Endothelial cell of umbilical vein (primary cell): ENCODE measurements around the gene OXER1. TPM values are rescaled to one million over a fixed set of nuclear protein-coding genes. Genes with fewer than 3 reads are reported as not detected.

Experiments used
- BruUV-seq: library from RNA; stranded (reverse); fragments of 400-500 nt; replicated peaks from 2 replicates; lab custom pipeline; 2021; lab: Mats Ljungman, UMichigan
- CTCF ChIA-PET: fragments of 300-600, 350-600 bp; sonication (Branson Sonifier 250); formaldehyde crosslinking; loops from one replicate; lab custom pipeline; 2021; ENCODE audit warnings: antibody characterized with exemption, inconsistent platforms; lab: Charles Lee
- POLR2A ChIA-PET: fragments of 300-600, 350-600 bp; sonication (Branson Sonifier 250); formaldehyde crosslinking; loops from one replicate; lab custom pipeline; 2021; ENCODE audit warnings: antibody characterized with exemption, inconsistent platforms; lab: Charles Lee
- DNase-seq: peaks from one replicate; pipeline ENCODE4 v3.0.0-alpha.2; 2011; ENCODE audit warnings: low read depth, low spot score
- FAIRE-seq: peaks from 2 replicates; lab custom pipeline; 2011; peaks lifted over from hg19 to GRCh38; lab: Jason Lieb, UNC
- H2AFZ ChIP-seq: 2 replicates; pipeline ENCODE4 v1.6.0; 2012; ENCODE audit warnings: low read depth, low read length, control low read depth, inconsistent platforms
- H3K27ac ChIP-seq: 2 replicates; pipeline ENCODE4 v1.5.1; 2011; ENCODE audit warnings: low read depth, mild to moderate bottlenecking, control low read depth, low read length, moderate library complexity; ENCODE audit not compliant: insufficient read depth
- H3K27me3 ChIP-seq, 2 experiments: 2 replicates each; pipeline versions ENCODE4 v1.6.0 to v1.6.1; 2011; ENCODE audit warnings: low read length in 2 of 2, mixed read lengths in 1 of 2; ENCODE audit not compliant: control insufficient read depth in 2 of 2, insufficient read depth in 2 of 2
- H3K36me3 ChIP-seq, 2 experiments: 2 replicates in 1 of 2; 3 replicates in 1 of 2; pipeline ENCODE4 v1.5.1; 2011; ENCODE audit warnings: low read length in 2 of 2, mild to moderate bottlenecking in 1 of 2, moderate library complexity in 1 of 2; ENCODE audit not compliant: control insufficient read depth in 2 of 2, insufficient read depth in 2 of 2; ENCODE audit errors: extremely low read depth in 1 of 2
- H3K4me1 ChIP-seq: 3 replicates; pipeline ENCODE4 v1.5.1; 2011; ENCODE audit warnings: mild to moderate bottlenecking, low read length; ENCODE audit not compliant: control insufficient read depth, insufficient read depth; ENCODE audit errors: extremely low read depth
- H3K4me2 ChIP-seq: 2 replicates; pipeline ENCODE4 v1.6.1; 2011; ENCODE audit warnings: low read length, control low read depth, mixed read lengths; ENCODE audit not compliant: insufficient read depth
- H3K4me3 ChIP-seq, 3 experiments: fragments of 200-600 bp in 1 of 3; sonication (generic), shearing (Covaris generic) in 1 of 3; replicated peaks in 1 of 3; 2 replicates each; pipeline ENCODE4 v1.5.1; 2011 to 2016; ENCODE audit warnings: control low read depth in 3 of 3, low read length in 3 of 3, mild to moderate bottlenecking in 2 of 3, inconsistent platforms in 1 of 3, low read depth in 1 of 3, moderate library complexity in 1 of 3; ENCODE audit not compliant: insufficient read depth in 1 of 3
- H3K79me2 ChIP-seq: 2 replicates; pipeline ENCODE4 v1.6.0; 2012; ENCODE audit warnings: low read length, inconsistent platforms; ENCODE audit not compliant: control insufficient read depth, insufficient read depth
- H3K9ac ChIP-seq: replicated peaks from 2 replicates; pipeline ENCODE3; 2011; ENCODE audit warnings: low read length, control low read depth; ENCODE audit not compliant: insufficient read depth; ENCODE audit errors: extremely low read depth
- H3K9me1 ChIP-seq: replicated peaks from 3 replicates; pipeline ENCODE4 v1.6.0; 2011; ENCODE audit warnings: mild to moderate bottlenecking, low read length; ENCODE audit not compliant: control insufficient read depth, insufficient read depth; ENCODE audit errors: extremely low read depth
- H3K9me3 ChIP-seq: replicated peaks from 2 replicates; pipeline ENCODE4 v1.5.1; 2012; ENCODE audit warnings: low read length, inconsistent platforms; ENCODE audit not compliant: control insufficient read depth, insufficient read depth
- H4K20me1 ChIP-seq: replicated peaks from 2 replicates; pipeline ENCODE3; 2011; ENCODE audit warnings: mild to moderate bottlenecking, low read length; ENCODE audit not compliant: control insufficient read depth, insufficient read depth; ENCODE audit errors: extremely low read depth
- EZH2 ChIP-seq: IDR thresholded peaks from 2 replicates; pipeline ENCODE4 v1.6.1; 2012; ENCODE audit warnings: borderline replicate concordance, low read depth, mild to moderate bottlenecking, moderate library complexity, low read length, inconsistent platforms; ENCODE audit not compliant: severe bottlenecking
- FOS ChIP-seq: IDR thresholded peaks from 2 replicates; pipeline ENCODE4 v1.6.1; 2011; ENCODE audit warnings: mild to moderate bottlenecking, low read length, moderate library complexity, borderline replicate concordance; ENCODE audit not compliant: insufficient read depth
- GATA2 ChIP-seq: IDR thresholded peaks from 2 replicates; pipeline ENCODE4 v1.7.0; 2011; ENCODE audit warnings: low read depth, mild to moderate bottlenecking, moderate library complexity, mixed read lengths, low read length; ENCODE audit not compliant: insufficient read length, insufficient read depth
- JUN ChIP-seq: IDR thresholded peaks from 2 replicates; pipeline ENCODE4 v1.6.1; 2011; ENCODE audit warnings: borderline replicate concordance, low read depth; ENCODE audit not compliant: insufficient read length, insufficient read depth
- MYC ChIP-seq: IDR thresholded peaks from one replicate; pipeline ENCODE4 v1.6.1; 2011; ENCODE audit warnings: mild to moderate bottlenecking, low read depth, low read length
- POLR2A ChIP-seq: IDR thresholded peaks from 2 replicates; pipeline ENCODE4 v1.6.1; 2012; ENCODE audit warnings: low read depth, mild to moderate bottlenecking, control low read depth, low read length
- POLR2AphosphoS5 ChIP-seq: IDR thresholded peaks from 2 replicates; pipeline ENCODE4 v1.6.1; 2012; ENCODE audit warnings: low read depth, mild to moderate bottlenecking, control low read depth, low read length, moderate library complexity; ENCODE audit not compliant: insufficient read depth
- dilution Hi-C: fragments of 300-500 bp; cut with MboI; formaldehyde crosslinking; loops from one replicate; pipeline ENCODE4 v1.15.0; 2019; ENCODE audit warnings: low sequenced_read_pairs; ENCODE audit not compliant: extremely low pct_ligation_motif_present
- intact Hi-C: fragments of 100-400 bp; cut with micrococcal nuclease; formaldehyde crosslinking; loops from one replicate; pipeline ENCODE4 v1.10.0; 2022
- polyA plus RNA-seq, 4 experiments: library from polyadenylated mRNA; depleted of rRNA in 3 of 4; stranded (reverse) in 3 of 4; unstranded in 1 of 4; fragments of >200 nt; gene quantifications; 2 replicates each; pipeline versions ENCODE4 v1.2.1 to v1.2.3, GENCODE V29; 2011 to 2012; ENCODE audit warnings: missing spikeins in 1 of 4
- total RNA-seq: library from RNA; stranded (reverse); gene quantifications from 2 replicates; pipeline ENCODE4 v1.2.3, GENCODE V29; 2021
- TF ChIP-seq, protein P1 (sequence below): IDR thresholded peaks from 2 replicates; pipeline ENCODE4 v1.6.1; 2011; ENCODE audit not compliant: insufficient read depth, insufficient read length
- TF ChIP-seq, protein P2 (sequence below), 2 donors: IDR thresholded peaks; 1 replicate in 1 of 2; 2 replicates in 1 of 2; pipeline ENCODE4 v1.5.1; 2011; ENCODE audit warnings: low read length in 2 of 2, mild to moderate bottlenecking in 2 of 2, moderate library complexity in 2 of 2, control low read depth in 1 of 2, inconsistent platforms in 1 of 2, low read depth in 1 of 2; ENCODE audit not compliant: insufficient read depth in 1 of 2; ENCODE audit errors: extremely low read depth in 1 of 2

The OXER1 gene
- total and polyA plus RNA-seq, 2 donors (not counting 3 experiments of a cell fraction or from before 2014, with no cell fraction given): 0.18 TPM

GRCh38 chr2:42747422-42747821 is 16.5 kb downstream of the OXER1 start:
- BruUV-seq: no TSS peak
- no peaks in the 10 kb centered on the region for H3K27me3 ChIP-seq
- intact Hi-C loops (no loop called here), dilution Hi-C loops (no loop called here)
- no peaks in the 10 kb centered on the region for H3K9me3 ChIP-seq
- no peak overlapping the region for H3K4me2 ChIP-seq
- H3K4me3 ChIP-seq: no peak overlapping the region
- H3K9me1 ChIP-seq: no peaks in the 10 kb centered on the region
- no peak overlapping the region for H3K27ac ChIP-seq
- H2AFZ ChIP-seq: no peak overlapping the region
- ChIA-PET POLR2A (no interaction called here), CTCF (no interaction called here)
- no peaks in the 10 kb centered on the region for H3K79me2 ChIP-seq
- no peaks in the 10 kb centered on the region for H4K20me1 ChIP-seq
- FAIRE-seq (no peak), DNase-seq (no peak)
- no peaks in the 10 kb centered on the region for H3K36me3 ChIP-seq
- no peak overlapping the region for H3K9ac ChIP-seq
- TF ChIP-seq, protein P1, sequence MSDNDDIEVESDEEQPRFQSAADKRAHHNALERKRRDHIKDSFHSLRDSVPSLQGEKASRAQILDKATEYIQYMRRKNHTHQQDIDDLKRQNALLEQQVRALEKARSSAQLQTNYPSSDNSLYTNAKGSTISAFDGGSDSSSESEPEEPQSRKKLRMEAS: no peak
- TF ChIP-seq MYC: no peak
- no peak for TF ChIP-seq POLR2AphosphoS5
- TF ChIP-seq EZH2: no peak
- TF ChIP-seq, protein P2, sequence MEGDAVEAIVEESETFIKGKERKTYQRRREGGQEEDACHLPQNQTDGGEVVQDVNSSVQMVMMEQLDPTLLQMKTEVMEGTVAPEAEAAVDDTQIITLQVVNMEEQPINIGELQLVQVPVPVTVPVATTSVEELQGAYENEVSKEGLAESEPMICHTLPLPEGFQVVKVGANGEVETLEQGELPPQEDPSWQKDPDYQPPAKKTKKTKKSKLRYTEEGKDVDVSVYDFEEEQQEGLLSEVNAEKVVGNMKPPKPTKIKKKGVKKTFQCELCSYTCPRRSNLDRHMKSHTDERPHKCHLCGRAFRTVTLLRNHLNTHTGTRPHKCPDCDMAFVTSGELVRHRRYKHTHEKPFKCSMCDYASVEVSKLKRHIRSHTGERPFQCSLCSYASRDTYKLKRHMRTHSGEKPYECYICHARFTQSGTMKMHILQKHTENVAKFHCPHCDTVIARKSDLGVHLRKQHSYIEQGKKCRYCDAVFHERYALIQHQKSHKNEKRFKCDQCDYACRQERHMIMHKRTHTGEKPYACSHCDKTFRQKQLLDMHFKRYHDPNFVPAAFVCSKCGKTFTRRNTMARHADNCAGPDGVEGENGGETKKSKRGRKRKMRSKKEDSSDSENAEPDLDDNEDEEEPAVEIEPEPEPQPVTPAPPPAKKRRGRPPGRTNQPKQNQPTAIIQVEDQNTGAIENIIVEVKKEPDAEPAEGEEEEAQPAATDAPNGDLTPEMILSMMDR (IDR thresholded peaks at IDR 0.05; ENCODE audit: extremely low read depth in 1 of 2, insufficient read depth in 1 of 2, low read depth in 1 of 2, low read length in 2 of 2): no peak
- no peak for TF ChIP-seq GATA2
- TF ChIP-seq FOS: no peak
- TF ChIP-seq POLR2A: no peak
- TF ChIP-seq JUN: no peak
- no peaks in the 10 kb centered on the region for H3K4me1 ChIP-seq
